ENCODE data around the gene FNIP1. TPM values are rescaled to one million over a fixed set of nuclear protein-coding genes. Genes with fewer than 3 reads are reported as not detected.

Gene FNIP1
- total and polyA plus RNA-seq, 2 experiments from 2014 or later, result 8.2 to 27.9 TPM

DNA sequence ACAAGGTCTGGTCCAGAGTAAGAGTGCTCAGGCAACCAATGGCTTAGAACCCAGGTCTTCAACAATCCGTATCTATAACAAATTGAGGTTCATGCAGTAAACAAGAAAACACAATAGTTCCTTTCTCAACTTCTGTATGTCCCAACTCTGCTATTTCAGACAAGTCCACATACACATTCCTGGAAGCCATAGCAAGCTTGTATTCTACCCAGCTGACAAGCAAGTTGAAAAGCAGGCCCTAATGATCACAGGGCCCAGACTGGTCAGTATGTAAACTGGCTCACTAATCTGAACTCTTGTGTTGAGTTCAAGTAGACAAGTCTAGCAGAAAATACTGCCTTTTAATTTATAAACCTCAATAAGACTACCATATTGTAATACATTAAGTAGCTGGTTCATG is 26.9 kb downstream of the FNIP1 start:
- Histone ChIP-seq H3K79me2 (replicated peaks; ENCODE audit: insufficient read depth) (peaks cover 88% of the 10 kb centered on the region), H3K27me3 (ENCODE audit: insufficient read depth) (no peaks in the 10 kb centered on the region), H3K36me3 (ENCODE audit: insufficient read depth) (no peaks in the 10 kb centered on the region), H3F3A (replicated peaks; ENCODE audit: low read depth) (no peaks in the 10 kb centered on the region), H3K4me2 (no peak overlapping the region), H3K4me3 (no peak overlapping the region), H3K9me2 (ENCODE audit: insufficient read depth) (no peaks in the 10 kb centered on the region), H3K27ac (ENCODE audit: low read depth) (no peak overlapping the region), H2AFZ (no peak overlapping the region), H4K20me1 (replicated peaks; ENCODE audit: insufficient read depth) (peaks cover 18% of the 10 kb centered on the region), H3K4me1 (ENCODE audit: insufficient read depth) (no peaks in the 10 kb centered on the region)
- no peaks in the 10 kb centered on the region for H3K27me3 Mint-ChIP-seq (ENCODE audit: insufficient read depth, low read depth, poor library complexity)
- no peak overlapping the region for H3K4me3 Mint-ChIP-seq
- no peak for ATAC-seq
- no peak overlapping the region for H3K27ac Mint-ChIP-seq
- DNase-seq (ENCODE audit: low spot score), result no peak
- H3K36me3 Mint-ChIP-seq (ENCODE audit: low read depth), result peaks cover 6% of the 10 kb centered on the region; the same call in 1 of the 3 replicates
- H3K9me3 Mint-ChIP-seq, result no peaks in the 10 kb centered on the region; the same call in 2 of the 3 replicates
- no peaks in the 10 kb centered on the region for H3K4me1 Mint-ChIP-seq
- TF ChIP-seq, protein P1, sequence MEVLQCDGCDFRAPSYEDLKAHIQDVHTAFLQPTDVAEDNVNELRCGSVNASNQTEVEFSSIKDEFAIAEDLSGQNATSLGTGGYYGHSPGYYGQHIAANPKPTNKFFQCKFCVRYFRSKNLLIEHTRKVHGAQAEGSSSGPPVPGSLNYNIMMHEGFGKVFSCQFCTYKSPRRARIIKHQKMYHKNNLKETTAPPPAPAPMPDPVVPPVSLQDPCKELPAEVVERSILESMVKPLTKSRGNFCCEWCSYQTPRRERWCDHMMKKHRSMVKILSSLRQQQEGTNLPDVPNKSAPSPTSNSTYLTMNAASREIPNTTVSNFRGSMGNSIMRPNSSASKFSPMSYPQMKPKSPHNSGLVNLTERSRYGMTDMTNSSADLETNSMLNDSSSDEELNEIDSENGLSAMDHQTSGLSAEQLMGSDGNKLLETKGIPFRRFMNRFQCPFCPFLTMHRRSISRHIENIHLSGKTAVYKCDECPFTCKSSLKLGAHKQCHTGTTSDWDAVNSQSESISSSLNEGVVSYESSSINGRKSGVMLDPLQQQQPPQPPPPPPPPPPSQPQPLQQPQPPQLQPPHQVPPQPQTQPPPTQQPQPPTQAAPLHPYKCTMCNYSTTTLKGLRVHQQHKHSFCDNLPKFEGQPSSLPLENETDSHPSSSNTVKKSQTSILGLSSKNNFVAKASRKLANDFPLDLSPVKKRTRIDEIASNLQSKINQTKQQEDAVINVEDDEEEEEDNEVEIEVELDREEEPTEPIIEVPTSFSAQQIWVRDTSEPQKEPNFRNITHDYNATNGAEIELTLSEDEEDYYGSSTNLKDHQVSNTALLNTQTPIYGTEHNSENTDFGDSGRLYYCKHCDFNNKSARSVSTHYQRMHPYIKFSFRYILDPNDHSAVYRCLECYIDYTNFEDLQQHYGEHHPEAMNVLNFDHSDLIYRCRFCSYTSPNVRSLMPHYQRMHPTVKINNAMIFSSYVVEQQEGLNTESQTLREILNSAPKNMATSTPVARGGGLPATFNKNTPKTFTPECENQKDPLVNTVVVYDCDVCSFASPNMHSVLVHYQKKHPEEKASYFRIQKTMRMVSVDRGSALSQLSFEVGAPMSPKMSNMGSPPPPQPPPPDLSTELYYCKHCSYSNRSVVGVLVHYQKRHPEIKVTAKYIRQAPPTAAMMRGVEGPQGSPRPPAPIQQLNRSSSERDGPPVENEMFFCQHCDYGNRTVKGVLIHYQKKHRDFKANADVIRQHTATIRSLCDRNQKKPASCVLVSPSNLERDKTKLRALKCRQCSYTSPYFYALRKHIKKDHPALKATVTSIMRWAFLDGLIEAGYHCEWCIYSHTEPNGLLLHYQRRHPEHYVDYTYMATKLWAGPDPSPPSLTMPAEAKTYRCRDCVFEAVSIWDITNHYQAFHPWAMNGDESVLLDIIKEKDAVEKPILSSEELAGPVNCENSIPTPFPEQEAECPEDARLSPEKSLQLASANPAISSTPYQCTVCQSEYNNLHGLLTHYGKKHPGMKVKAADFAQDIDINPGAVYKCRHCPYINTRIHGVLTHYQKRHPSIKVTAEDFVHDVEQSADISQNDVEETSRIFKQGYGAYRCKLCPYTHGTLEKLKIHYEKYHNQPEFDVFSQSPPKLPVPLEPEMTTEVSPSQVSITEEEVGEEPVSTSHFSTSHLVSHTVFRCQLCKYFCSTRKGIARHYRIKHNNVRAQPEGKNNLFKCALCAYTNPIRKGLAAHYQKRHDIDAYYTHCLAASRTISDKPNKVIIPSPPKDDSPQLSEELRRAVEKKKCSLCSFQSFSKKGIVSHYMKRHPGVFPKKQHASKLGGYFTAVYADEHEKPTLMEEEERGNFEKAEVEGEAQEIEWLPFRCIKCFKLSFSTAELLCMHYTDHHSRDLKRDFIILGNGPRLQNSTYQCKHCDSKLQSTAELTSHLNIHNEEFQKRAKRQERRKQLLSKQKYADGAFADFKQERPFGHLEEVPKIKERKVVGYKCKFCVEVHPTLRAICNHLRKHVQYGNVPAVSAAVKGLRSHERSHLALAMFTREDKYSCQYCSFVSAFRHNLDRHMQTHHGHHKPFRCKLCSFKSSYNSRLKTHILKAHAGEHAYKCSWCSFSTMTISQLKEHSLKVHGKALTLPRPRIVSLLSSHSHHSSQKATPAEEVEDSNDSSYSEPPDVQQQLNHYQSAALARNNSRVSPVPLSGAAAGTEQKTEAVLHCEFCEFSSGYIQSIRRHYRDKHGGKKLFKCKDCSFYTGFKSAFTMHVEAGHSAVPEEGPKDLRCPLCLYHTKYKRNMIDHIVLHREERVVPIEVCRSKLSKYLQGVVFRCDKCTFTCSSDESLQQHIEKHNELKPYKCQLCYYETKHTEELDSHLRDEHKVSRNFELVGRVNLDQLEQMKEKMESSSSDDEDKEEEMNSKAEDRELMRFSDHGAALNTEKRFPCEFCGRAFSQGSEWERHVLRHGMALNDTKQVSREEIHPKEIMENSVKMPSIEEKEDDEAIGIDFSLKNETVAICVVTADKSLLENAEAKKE (CRISPR knock-in tag; IDR thresholded peaks at IDR 0.05), result no peak
- TF ChIP-seq, protein P2, sequence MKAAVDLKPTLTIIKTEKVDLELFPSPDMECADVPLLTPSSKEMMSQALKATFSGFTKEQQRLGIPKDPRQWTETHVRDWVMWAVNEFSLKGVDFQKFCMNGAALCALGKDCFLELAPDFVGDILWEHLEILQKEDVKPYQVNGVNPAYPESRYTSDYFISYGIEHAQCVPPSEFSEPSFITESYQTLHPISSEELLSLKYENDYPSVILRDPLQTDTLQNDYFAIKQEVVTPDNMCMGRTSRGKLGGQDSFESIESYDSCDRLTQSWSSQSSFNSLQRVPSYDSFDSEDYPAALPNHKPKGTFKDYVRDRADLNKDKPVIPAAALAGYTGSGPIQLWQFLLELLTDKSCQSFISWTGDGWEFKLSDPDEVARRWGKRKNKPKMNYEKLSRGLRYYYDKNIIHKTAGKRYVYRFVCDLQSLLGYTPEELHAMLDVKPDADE (IDR thresholded peaks at IDR 0.05), result no peak

DNA sequence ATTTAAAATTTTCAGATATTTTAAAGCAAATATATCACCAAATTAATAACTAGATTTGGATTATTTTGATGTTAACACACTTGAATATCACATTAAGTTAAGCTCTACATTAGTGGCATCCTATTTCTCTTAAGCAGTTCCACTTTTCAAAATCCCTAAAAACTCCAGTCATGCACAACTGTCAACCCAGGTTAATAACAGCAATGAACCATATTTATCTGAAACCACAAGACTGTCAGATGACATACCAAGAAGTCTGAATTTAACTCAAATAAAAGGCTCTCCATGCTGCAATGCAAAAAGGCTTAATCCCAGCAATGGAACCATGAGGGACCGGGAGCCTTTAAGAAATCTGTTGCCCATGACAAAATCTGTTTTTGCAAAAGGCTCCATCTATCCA is 27.5 kb downstream of the FNIP1 start:
- H3K4me1 Mint-ChIP-seq, result no peaks in the 10 kb centered on the region
- no peaks in the 10 kb centered on the region for H3K36me3 ChIP-seq (ENCODE audit: insufficient read depth)
- H3K27me3 Mint-ChIP-seq (ENCODE audit: insufficient read depth, low read depth, poor library complexity), result no peaks in the 10 kb centered on the region
- no peaks in the 10 kb centered on the region; the same call in 2 of the 3 replicates for H3K9me3 Mint-ChIP-seq
- no peak overlapping the region for H3K4me2 ChIP-seq
- no peak overlapping the region for H3K27ac Mint-ChIP-seq
- no peaks in the 10 kb centered on the region for H3K4me1 ChIP-seq (ENCODE audit: insufficient read depth)
- H2AFZ ChIP-seq, result no peak overlapping the region
- no peak overlapping the region for H3K27ac ChIP-seq (ENCODE audit: low read depth)
- H3K4me3 ChIP-seq, result no peak overlapping the region
- no peaks in the 10 kb centered on the region for H3K27me3 ChIP-seq (ENCODE audit: insufficient read depth)
- no peaks in the 10 kb centered on the region for H3K9me2 ChIP-seq (ENCODE audit: insufficient read depth)
- no peak for ATAC-seq
- peaks cover 18% of the 10 kb centered on the region for H4K20me1 ChIP-seq (replicated peaks; ENCODE audit: insufficient read depth)
- no peak for DNase-seq (ENCODE audit: low spot score)
- H3K79me2 ChIP-seq (replicated peaks; ENCODE audit: insufficient read depth), result peaks cover 89% of the 10 kb centered on the region
- H3K36me3 Mint-ChIP-seq (ENCODE audit: low read depth), result peaks cover 11% of the 10 kb centered on the region; the same call in 2 of the 3 replicates
- H3F3A ChIP-seq (replicated peaks; ENCODE audit: low read depth), result no peaks in the 10 kb centered on the region
- no peak overlapping the region for H3K4me3 Mint-ChIP-seq
- TF ChIP-seq CREB1 (CRISPR knock-in tag; IDR thresholded peaks at IDR 0.05; ENCODE audit: low read depth) (no peak), STAT1 (IDR thresholded peaks at IDR 0.05; ENCODE audit: unreplicated experiment) (no peak), POLR2AphosphoS5 (IDR thresholded peaks at IDR 0.05; ENCODE audit: low read depth) (no peak), EZH2 (IDR thresholded peaks at IDR 0.05; ENCODE audit: low read depth, unreplicated experiment) (no peak), ZNF331 (CRISPR knock-in tag; IDR thresholded peaks at IDR 0.05; ENCODE audit: low read depth) (no peak), EZH2phosphoT487 (IDR thresholded peaks at IDR 0.05; ENCODE audit: unreplicated experiment) (no peak)
- TF ChIP-seq, protein P3, sequence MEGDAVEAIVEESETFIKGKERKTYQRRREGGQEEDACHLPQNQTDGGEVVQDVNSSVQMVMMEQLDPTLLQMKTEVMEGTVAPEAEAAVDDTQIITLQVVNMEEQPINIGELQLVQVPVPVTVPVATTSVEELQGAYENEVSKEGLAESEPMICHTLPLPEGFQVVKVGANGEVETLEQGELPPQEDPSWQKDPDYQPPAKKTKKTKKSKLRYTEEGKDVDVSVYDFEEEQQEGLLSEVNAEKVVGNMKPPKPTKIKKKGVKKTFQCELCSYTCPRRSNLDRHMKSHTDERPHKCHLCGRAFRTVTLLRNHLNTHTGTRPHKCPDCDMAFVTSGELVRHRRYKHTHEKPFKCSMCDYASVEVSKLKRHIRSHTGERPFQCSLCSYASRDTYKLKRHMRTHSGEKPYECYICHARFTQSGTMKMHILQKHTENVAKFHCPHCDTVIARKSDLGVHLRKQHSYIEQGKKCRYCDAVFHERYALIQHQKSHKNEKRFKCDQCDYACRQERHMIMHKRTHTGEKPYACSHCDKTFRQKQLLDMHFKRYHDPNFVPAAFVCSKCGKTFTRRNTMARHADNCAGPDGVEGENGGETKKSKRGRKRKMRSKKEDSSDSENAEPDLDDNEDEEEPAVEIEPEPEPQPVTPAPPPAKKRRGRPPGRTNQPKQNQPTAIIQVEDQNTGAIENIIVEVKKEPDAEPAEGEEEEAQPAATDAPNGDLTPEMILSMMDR (conservative IDR thresholded peaks at IDR 0.05; ENCODE audit: low read depth in 2 of 2), result no peak
- TF ChIP-seq, protein P4, sequence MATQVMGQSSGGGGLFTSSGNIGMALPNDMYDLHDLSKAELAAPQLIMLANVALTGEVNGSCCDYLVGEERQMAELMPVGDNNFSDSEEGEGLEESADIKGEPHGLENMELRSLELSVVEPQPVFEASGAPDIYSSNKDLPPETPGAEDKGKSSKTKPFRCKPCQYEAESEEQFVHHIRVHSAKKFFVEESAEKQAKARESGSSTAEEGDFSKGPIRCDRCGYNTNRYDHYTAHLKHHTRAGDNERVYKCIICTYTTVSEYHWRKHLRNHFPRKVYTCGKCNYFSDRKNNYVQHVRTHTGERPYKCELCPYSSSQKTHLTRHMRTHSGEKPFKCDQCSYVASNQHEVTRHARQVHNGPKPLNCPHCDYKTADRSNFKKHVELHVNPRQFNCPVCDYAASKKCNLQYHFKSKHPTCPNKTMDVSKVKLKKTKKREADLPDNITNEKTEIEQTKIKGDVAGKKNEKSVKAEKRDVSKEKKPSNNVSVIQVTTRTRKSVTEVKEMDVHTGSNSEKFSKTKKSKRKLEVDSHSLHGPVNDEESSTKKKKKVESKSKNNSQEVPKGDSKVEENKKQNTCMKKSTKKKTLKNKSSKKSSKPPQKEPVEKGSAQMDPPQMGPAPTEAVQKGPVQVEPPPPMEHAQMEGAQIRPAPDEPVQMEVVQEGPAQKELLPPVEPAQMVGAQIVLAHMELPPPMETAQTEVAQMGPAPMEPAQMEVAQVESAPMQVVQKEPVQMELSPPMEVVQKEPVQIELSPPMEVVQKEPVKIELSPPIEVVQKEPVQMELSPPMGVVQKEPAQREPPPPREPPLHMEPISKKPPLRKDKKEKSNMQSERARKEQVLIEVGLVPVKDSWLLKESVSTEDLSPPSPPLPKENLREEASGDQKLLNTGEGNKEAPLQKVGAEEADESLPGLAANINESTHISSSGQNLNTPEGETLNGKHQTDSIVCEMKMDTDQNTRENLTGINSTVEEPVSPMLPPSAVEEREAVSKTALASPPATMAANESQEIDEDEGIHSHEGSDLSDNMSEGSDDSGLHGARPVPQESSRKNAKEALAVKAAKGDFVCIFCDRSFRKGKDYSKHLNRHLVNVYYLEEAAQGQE (IDR thresholded peaks at IDR 0.05; ENCODE audit: unreplicated experiment), result no peak

Data from GM23338 (cell line).